HG02981 (cell line): ENCODE measurements around the gene FOXI3.

Experiments
- ATAC-seq: cut with Tn5 transposase; IDR thresholded peaks from one replicate; pipeline ENCODE4 v1.9.1; 2021; ENCODE audit warnings: mild to moderate bottlenecking, moderate library complexity; ENCODE audit not compliant: unreplicated experiment

The FOXI3 gene

GRCh38 chr2:88452565-88452905 lies at the start of gene FOXI3:
Gene FOXI3 (minus strand): TSS chr2:88452693. CDS start chr2:88452535, 158 bp downstream.
- no peak for ATAC-seq

GRCh38 chr2:88500691-88501090 lies 48.2 kb upstream of the FOXI3 start:
- no peak for ATAC-seq

- ATAC-seq: no peak
Measured at GRCh38 chr2:88499204-88499603, 46.7 kb upstream of the FOXI3 start.

GRCh38 chr2:88493481-88493880 lies 41.0 kb upstream of the FOXI3 start:
- no peak for ATAC-seq

GRCh38 chr2:88492002-88492401 lies 39.5 kb upstream of the FOXI3 start:
- ATAC-seq: no peak

- no peak for ATAC-seq
Measured at GRCh38 chr2:88489181-88489580, 36.7 kb upstream of the FOXI3 start.

GRCh38 chr2:88483200-88483599 lies 30.7 kb upstream of the FOXI3 start:
- ATAC-seq: no peak

- ATAC-seq: no peak
Measured at GRCh38 chr2:88481691-88482336, 29.3 kb upstream of the FOXI3 start.

- ATAC-seq: no peak
Measured at GRCh38 chr2:88472811-88473210, 20.3 kb upstream of the FOXI3 start.

- no peak for ATAC-seq
Measured at GRCh38 chr2:88471083-88471942, 18.8 kb upstream of the FOXI3 start.

- no peak for ATAC-seq
Measured at GRCh38 chr2:88469202-88470114, 17.0 kb upstream of the FOXI3 start.

GRCh38 chr2:88464153-88464552 lies 11.7 kb upstream of the FOXI3 start:
- ATAC-seq: no peak

GRCh38 chr2:88458633-88459032 lies 6.1 kb upstream of the FOXI3 start:
- ATAC-seq: no peak

- ATAC-seq: no peak
Measured at GRCh38 chr2:88452980-88453582, 588 bp upstream of the FOXI3 start.

- ATAC-seq: no peak
Measured at GRCh38 chr2:88451811-88452564, 505 bp downstream of the FOXI3 start.

- no peak for ATAC-seq
Measured at GRCh38 chr2:88450925-88451810, 1.3 kb downstream of the FOXI3 start.

GRCh38 chr2:88450186-88450585 lies 2.3 kb downstream of the FOXI3 start:
- ATAC-seq: no peak

GRCh38 chr2:88448248-88448647 lies 4.2 kb downstream of the FOXI3 start:
- no peak for ATAC-seq

GRCh38 chr2:88443353-88443938 lies 9.0 kb downstream of the FOXI3 start:
- no peak for ATAC-seq
